Activated gamma-delta T cell (primary cell): ENCODE results near the gene SLC7A7.
"Not testable (repeated sequence)": the region's sequence is repeated elsewhere in the genome, so short reads cannot be mapped to it uniquely, and the experiment has no call there.

Experiments
- DNase-seq: peaks from one replicate; lab custom pipeline; 2025; lab: John Stamatoyannopoulos, UW

The SLC7A7 gene

DNA sequence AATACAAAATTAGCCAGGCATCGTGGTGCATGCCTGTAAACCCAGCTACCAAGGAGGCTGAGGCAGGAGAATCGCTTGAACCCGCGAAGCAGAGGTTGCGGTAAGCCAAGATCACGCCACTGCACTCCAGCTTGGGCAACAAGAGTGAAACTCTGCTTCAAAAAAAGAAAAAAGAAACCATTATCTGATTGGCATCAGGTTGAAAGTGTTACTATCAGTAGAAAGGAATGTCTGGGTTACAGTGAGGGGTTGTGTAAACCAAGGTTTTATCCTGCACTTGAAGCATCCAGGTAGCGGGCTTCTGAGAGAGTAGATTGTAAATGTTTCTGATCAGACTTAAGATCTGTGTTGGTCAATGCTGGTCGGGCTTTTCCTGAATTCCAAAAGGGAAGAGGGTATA, 62.8 kb downstream of the SLC7A7 start:
- DNase-seq = no peak

DNA sequence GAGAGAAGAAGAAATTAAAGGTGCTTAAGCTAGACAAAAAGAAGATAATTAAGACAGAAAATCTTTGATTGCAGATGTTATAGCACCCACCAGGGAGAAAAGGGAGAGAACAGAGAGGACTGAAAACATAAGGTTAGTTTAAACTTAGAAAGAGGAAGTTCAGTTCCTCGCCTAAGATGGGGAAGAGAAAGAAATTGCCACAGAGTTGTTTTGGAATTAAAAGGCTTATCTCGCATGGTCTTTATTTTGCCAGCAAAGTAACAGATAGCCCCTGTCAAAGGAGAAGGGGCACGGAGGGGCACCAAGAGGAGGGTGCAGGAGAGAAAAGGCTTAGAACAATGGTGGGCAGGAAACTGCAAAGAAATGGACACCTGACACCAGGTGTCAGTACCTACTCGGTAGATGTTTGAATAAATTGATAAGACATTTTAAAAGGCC, 66.6 kb downstream of the SLC7A7 start:
- no peak for DNase-seq

DNA sequence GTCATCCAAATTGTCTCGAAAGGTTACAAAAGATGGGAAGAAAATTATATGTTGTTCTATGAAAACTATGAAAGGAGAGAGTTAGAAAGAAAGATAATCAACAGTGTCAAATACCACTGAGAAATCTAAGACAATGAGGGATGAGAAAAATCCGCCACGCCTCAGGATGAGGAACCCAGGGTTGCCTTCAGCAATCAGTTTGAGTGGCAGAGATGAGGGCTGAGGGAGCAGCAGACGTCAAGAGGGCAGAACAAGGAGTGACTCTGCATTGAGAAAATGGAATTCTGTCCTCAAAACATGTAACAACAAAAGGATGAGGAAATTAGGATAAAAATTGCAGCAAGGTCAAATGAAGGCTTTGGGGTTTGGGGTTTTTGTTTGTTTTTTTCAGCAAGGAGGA, 67.0 kb downstream of the SLC7A7 start:
- no peak for DNase-seq

- no peak for DNase-seq
Measured at GRCh38 chr14:22747769-22748168, 67.5 kb downstream of the SLC7A7 start.

DNA sequence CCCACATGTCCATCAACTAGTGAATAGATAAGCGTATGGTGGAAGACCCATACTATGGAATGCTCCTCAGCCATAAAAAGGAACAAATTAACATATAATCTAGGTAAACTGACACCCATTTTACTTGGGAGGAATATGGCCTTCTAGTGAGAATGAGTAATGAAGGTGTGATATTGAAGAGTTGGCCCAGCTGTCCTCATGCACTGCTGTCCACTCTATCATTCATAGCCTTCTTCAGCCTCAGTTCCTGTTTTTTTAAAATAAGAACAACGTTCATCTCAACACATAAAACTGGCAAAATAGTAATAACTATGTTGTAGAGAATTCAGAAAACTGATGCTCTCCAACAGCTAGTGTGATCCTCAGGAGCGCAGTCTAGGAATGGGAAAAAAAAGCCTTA, 75.2 kb downstream of the SLC7A7 start:
- no peak for DNase-seq

- DNase-seq = no peak
Measured at GRCh38 chr14:22739423-22739822, 75.8 kb downstream of the SLC7A7 start.

- DNase-seq = no peak
Measured at GRCh38 chr14:22737052-22737451, 78.2 kb downstream of the SLC7A7 start.

- not testable (repeated sequence) for DNase-seq
Measured at GRCh38 chr14:22736384-22736783, 78.9 kb downstream of the SLC7A7 start.

DNA sequence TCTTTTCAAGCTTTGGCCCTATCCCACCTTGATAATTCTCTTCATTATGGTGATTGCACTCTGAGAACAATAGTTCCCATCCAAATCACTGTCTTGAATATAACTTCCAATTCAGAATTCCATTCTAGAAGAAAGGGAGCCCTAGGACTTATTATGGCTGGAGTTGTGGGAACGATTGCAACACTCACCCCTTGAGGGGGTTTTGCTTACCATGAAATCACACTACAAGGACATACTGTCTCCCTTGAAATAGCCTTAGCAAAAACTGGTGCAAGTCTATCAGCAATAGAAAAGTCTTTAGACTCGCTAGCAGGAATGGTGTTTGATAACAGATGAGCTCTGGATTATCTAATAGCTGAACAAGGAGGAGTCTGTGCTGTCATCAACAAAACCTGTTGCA, 80.1 kb downstream of the SLC7A7 start:
- no peak for DNase-seq

GRCh38 chr14:22733829-22734228, 81.4 kb downstream of the SLC7A7 start:
- DNase-seq = no peak

GRCh38 chr14:22732062-22732461, 83.2 kb downstream of the SLC7A7 start:
- not testable (repeated sequence) for DNase-seq

- DNase-seq = no peak
Measured at GRCh38 chr14:22726012-22726411, 89.2 kb downstream of the SLC7A7 start.

- not testable (repeated sequence) for DNase-seq
Measured at GRCh38 chr14:22725374-22725773, 89.9 kb downstream of the SLC7A7 start.

GRCh38 chr14:22724847-22725246, 90.4 kb downstream of the SLC7A7 start:
- DNase-seq = not testable (repeated sequence)

DNA sequence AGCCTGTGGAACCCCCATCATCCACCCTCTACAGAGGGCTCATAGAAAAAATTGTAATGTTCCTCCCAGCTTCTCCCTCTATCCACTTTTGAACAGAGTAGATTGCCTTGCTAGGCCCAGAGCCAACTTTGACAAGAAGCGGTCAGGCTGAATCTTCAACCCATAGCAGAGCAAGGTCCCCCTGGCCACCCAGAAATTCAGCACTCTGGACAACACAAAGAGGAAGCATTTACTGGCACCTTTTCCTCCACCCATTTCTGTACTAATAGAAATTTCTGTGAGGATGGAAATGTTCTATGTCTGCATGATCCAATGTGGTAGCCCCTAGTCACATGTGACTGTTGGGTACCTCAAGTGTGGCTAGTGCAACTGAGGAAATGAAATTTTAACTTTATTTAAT, 91.4 kb downstream of the SLC7A7 start:
- DNase-seq = no peak
